GM19452 (cell line): ENCODE measurements around the gene SLC66A3.

Source experiments
- ATAC-seq: cut with Tn5 transposase; IDR thresholded peaks from one replicate; pipeline ENCODE4 v1.9.1; 2021; ENCODE audit not compliant: unreplicated experiment

SLC66A3 gene

GRCh38 chr2:11213090-11213638, 57.9 kb downstream of the SLC66A3 start:
- ATAC-seq: no peak

GRCh38 chr2:11213975-11214374, 58.7 kb downstream of the SLC66A3 start:
- no peak for ATAC-seq

GRCh38 chr2:11214770-11215169, 59.5 kb downstream of the SLC66A3 start:
- ATAC-seq: no peak

GRCh38 chr2:11215407-11215806, 60.1 kb downstream of the SLC66A3 start:
- ATAC-seq: no peak

- no peak for ATAC-seq
These were observed 65.2 kb downstream of the SLC66A3 start for GRCh38 chr2:11220445-11220844.

GRCh38 chr2:11222845-11223244, 67.6 kb downstream of the SLC66A3 start:
- ATAC-seq: no peak

GRCh38 chr2:11224887-11225286, 69.6 kb downstream of the SLC66A3 start:
- no peak for ATAC-seq

- no peak for ATAC-seq
These were observed 72.3 kb downstream of the SLC66A3 start for GRCh38 chr2:11227595-11227994.
